Fibroblast of lung (primary cell): ENCODE measurements around the gene SPOCD1. TPM values are rescaled to one million over a fixed set of nuclear protein-coding genes. Genes with fewer than 3 reads are reported as not detected.

Experiments used
- DNase-seq, 2 donors: peaks; one replicate each; pipeline versions ENCODE4 v3.0.0 to v3.0.0-alpha.2; 2010; ENCODE audit warnings: low read depth in 2 of 2
- H2AFZ ChIP-seq: 2 replicates; pipeline ENCODE4 v1.5.1; 2012; ENCODE audit warnings: low read length, control low read depth, inconsistent platforms
- H3K27ac ChIP-seq: 2 replicates; pipeline ENCODE4 v1.5.1; 2011; ENCODE audit warnings: low read length, control low read depth; ENCODE audit not compliant: insufficient read depth
- H3K27me3 ChIP-seq: 2 replicates; pipeline ENCODE4 v1.5.1; 2011; ENCODE audit warnings: mild to moderate bottlenecking, low read length; ENCODE audit not compliant: control insufficient read depth, insufficient read depth
- H3K36me3 ChIP-seq: 2 replicates; pipeline ENCODE4 v1.5.1; 2011; ENCODE audit warnings: low read length; ENCODE audit not compliant: control insufficient read depth, insufficient read depth
- H3K4me1 ChIP-seq: 2 replicates; pipeline ENCODE4 v1.5.1; 2011; ENCODE audit warnings: low read length; ENCODE audit not compliant: control insufficient read depth, insufficient read depth; ENCODE audit errors: extremely low read depth
- H3K4me2 ChIP-seq: 2 replicates; pipeline ENCODE4 v1.5.1; 2011; ENCODE audit warnings: low read length, control low read depth; ENCODE audit not compliant: insufficient read depth; ENCODE audit errors: extremely low read depth
- H3K4me3 ChIP-seq, 4 experiments: fragments of 200-600 bp in 1 of 4; sonication (generic) in 1 of 4; replicated peaks in 1 of 4; 2 replicates each; pipeline ENCODE4 v1.5.1; 2011 to 2016; ENCODE audit warnings: low read length in 4 of 4, low read depth in 3 of 4, mild to moderate bottlenecking in 3 of 4, control low read depth in 2 of 4, inconsistent platforms in 1 of 4, mixed read lengths in 1 of 4; ENCODE audit not compliant: insufficient read depth in 1 of 4; ENCODE audit errors: control extremely low read depth in 1 of 4
- H3K79me2 ChIP-seq: 2 replicates; pipeline ENCODE4 v1.5.1; 2012; ENCODE audit warnings: mild to moderate bottlenecking, low read length, inconsistent platforms; ENCODE audit not compliant: control insufficient read depth, insufficient read depth
- H3K9ac ChIP-seq: 2 replicates; pipeline ENCODE4 v1.5.1; 2011; ENCODE audit warnings: mild to moderate bottlenecking, low read length, control low read depth; ENCODE audit not compliant: insufficient read depth
- H3K9me3 ChIP-seq: 2 replicates; pipeline ENCODE4 v1.5.1; 2012; ENCODE audit warnings: low read depth, low read length; ENCODE audit not compliant: control insufficient read depth, insufficient read depth
- H4K20me1 ChIP-seq: 2 replicates; pipeline ENCODE4 v1.5.1; 2011; ENCODE audit warnings: low read length; ENCODE audit not compliant: control insufficient read depth, insufficient read depth; ENCODE audit errors: extremely low read depth
- CTCF ChIP-seq, 2 donors: IDR thresholded peaks in 1 of 2; conservative IDR thresholded peaks in 1 of 2; 1 replicate in 1 of 2; 2 replicates in 1 of 2; pipeline ENCODE4 v1.5.1; 2011 to 2012; ENCODE audit warnings: low read length in 2 of 2, control low read depth in 1 of 2, inconsistent platforms in 1 of 2, low read depth in 1 of 2, mild to moderate bottlenecking in 1 of 2
- EZH2 ChIP-seq: IDR thresholded peaks from 2 replicates; pipeline ENCODE4 v1.5.1; 2012; ENCODE audit warnings: low read length, control low read depth, mild to moderate bottlenecking; ENCODE audit errors: missing control alignments
- polyA plus RNA-seq, 2 donors: library from polyadenylated mRNA; depleted of rRNA in 1 of 2; stranded (reverse) in 1 of 2; unstranded in 1 of 2; fragments of >200 nt; gene quantifications; 2 replicates each; pipeline ENCODE4 v1.2.1, GENCODE V29; 2011 to 2012; ENCODE audit warnings: missing spikeins in 1 of 2
- total RNA-seq: library from RNA; depleted of rRNA; stranded (reverse); fragments of >200 nt; gene quantifications from 2 replicates; pipeline ENCODE4 v1.2.1, GENCODE V29; 2014

Gene SPOCD1
- total and polyA plus RNA-seq, 2 donors (not counting 1 experiment from before 2014, with no cell fraction given), result 47.2 to 55.4 TPM

GRCh38 chr1:31755850-31756492 lies 59.9 kb downstream of the SPOCD1 start:
- Histone ChIP-seq H3K27ac (no peak overlapping the region), H3K9ac (no peak overlapping the region), H3K4me3 (no peak overlapping the region), H3K4me2 (no peak overlapping the region), H3K9me3 (no peaks in the 10 kb centered on the region), H2AFZ (no peak overlapping the region), H3K27me3 (no peaks in the 10 kb centered on the region), H3K4me1 (peaks cover 16% of the 10 kb centered on the region), H4K20me1 (no peaks in the 10 kb centered on the region), H3K79me2 (no peaks in the 10 kb centered on the region), H3K36me3 (no peaks in the 10 kb centered on the region)
- TF ChIP-seq EZH2 (no peak), CTCF (conservative IDR thresholded peaks at IDR 0.05 in 1 of 2, IDR thresholded peaks at IDR 0.05 in 1 of 2; ENCODE audit: low read depth in 1 of 2, low read length in 2 of 2) (no peak)
- no peak for DNase-seq

GRCh38 chr1:31755197-31755611 lies 60.6 kb downstream of the SPOCD1 start:
- peak in 1 of 2 donors; percentile 31 for DNase-seq
- no peak overlapping the region for H3K4me3 ChIP-seq
- H3K9me3 ChIP-seq, result no peaks in the 10 kb centered on the region
- H4K20me1 ChIP-seq, result no peaks in the 10 kb centered on the region
- H3K27me3 ChIP-seq, result no peaks in the 10 kb centered on the region
- peaks cover 20% of the 10 kb centered on the region for H3K4me1 ChIP-seq
- H3K9ac ChIP-seq, result no peak overlapping the region
- no peak overlapping the region for H3K27ac ChIP-seq
- no peaks in the 10 kb centered on the region for H3K36me3 ChIP-seq
- no peaks in the 10 kb centered on the region for H3K79me2 ChIP-seq
- H2AFZ ChIP-seq, result no peak overlapping the region
- TF ChIP-seq CTCF (conservative IDR thresholded peaks at IDR 0.05 in 1 of 2, IDR thresholded peaks at IDR 0.05 in 1 of 2; ENCODE audit: low read depth in 1 of 2, low read length in 2 of 2) (no peak), EZH2 (no peak)
- no peak overlapping the region for H3K4me2 ChIP-seq

- Histone ChIP-seq H3K27me3 (no peaks in the 10 kb centered on the region), H3K9me3 (no peaks in the 10 kb centered on the region), H3K79me2 (no peaks in the 10 kb centered on the region), H3K4me2 (no peak overlapping the region), H3K4me3 (no peak overlapping the region), H3K36me3 (no peaks in the 10 kb centered on the region), H3K9ac (no peak overlapping the region), H3K27ac (no peak overlapping the region), H4K20me1 (no peaks in the 10 kb centered on the region), H2AFZ (no peak overlapping the region), H3K4me1 (peaks cover 16% of the 10 kb centered on the region)
- no peak for DNase-seq
- no peak for TF ChIP-seq EZH2
- no peak for TF ChIP-seq CTCF (conservative IDR thresholded peaks at IDR 0.05 in 1 of 2, IDR thresholded peaks at IDR 0.05 in 1 of 2; ENCODE audit: low read depth in 1 of 2, low read length in 2 of 2)
These were observed 61.4 kb downstream of the SPOCD1 start for GRCh38 chr1:31754397-31754796.
